Activated T-cell treated with anti-CD3 and anti-CD28 coated beads, Interleukin-2, amount 50 U/mL, for 4 hours (primary cell): ENCODE data around the gene MAPK8IP2. TPM values are rescaled to one million over a fixed set of nuclear protein-coding genes. Genes with fewer than 3 reads are reported as not detected.

ENCODE experiments used
- ATAC-seq, 2 donors: fragments of 200-7000 bp; cut with Tn5 transposase; one replicate each; pipeline ENCODE4 v1.10.0; 2021
- DNase-seq: peaks from one replicate; pipeline ENCODE4 v3.0.0-alpha.2; 2020
- H3K27me3 Mint-ChIP-seq: one replicate; pipeline ENCODE4 v1.8.0; 2021; ENCODE audit warnings: low read depth, mixed read lengths
- H3K36me3 Mint-ChIP-seq: one replicate; pipeline ENCODE4 v1.8.0; 2022; ENCODE audit warnings: mixed read lengths; ENCODE audit not compliant: insufficient read depth
- H3K4me1 Mint-ChIP-seq: one replicate; pipeline ENCODE4 v1.8.0; 2021; ENCODE audit warnings: low read depth, mixed read lengths
- H3K4me3 Mint-ChIP-seq: one replicate; pipeline ENCODE4 v1.8.0; 2021; ENCODE audit warnings: mild to moderate bottlenecking, moderate library complexity, mixed read lengths
- H3K9me3 Mint-ChIP-seq: one replicate; pipeline ENCODE4 v1.8.0; 2021; ENCODE audit warnings: mixed read lengths
- total RNA-seq, 3 donors: library from RNA; stranded (reverse); gene quantifications; one replicate each; pipeline ENCODE4 v1.2.1, GENCODE V29; 2021

MAPK8IP2 gene
- total RNA-seq: under 1 TPM; 0.05 to 0.38 (median 0.16) TPM

DNA sequence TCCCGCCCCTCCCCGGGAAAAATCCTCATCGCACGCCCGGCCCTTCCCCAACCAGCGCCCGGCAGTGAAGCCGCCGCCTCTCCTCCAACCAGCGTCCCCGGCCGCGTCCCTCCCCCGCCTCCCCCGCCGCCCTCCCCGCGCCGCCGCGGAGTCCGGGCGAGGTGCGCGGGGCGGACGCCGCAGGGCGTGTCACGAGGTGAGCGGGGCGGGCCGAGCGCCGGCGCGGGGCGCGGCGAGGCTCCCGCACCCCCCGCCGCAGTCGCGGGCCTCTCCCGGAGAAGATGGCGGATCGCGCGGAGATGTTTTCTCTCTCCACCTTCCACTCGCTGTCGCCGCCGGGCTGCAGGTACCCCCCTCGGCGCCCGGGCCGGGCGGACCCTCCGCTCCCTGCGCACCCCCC lies at the start of gene MAPK8IP2:
TSS of gene MAPK8IP2 (plus strand) at position 256 of the 400 bp plus-strand sequence. CDS start at position 282, 26 bp downstream.
- Mint-ChIP-seq H3K27me3 (peaks cover 42% of the 10 kb centered on the region), H3K36me3 (peaks cover 8% of the 10 kb centered on the region), H3K4me1 (peaks cover 10% of the 10 kb centered on the region), H3K9me3 (no peaks in the 10 kb centered on the region), H3K4me3 (peak within 1 kb of the TSS; percentile 57)
- peak; percentile 55 to 71 for ATAC-seq
- DNase-seq: no peak

DNA sequence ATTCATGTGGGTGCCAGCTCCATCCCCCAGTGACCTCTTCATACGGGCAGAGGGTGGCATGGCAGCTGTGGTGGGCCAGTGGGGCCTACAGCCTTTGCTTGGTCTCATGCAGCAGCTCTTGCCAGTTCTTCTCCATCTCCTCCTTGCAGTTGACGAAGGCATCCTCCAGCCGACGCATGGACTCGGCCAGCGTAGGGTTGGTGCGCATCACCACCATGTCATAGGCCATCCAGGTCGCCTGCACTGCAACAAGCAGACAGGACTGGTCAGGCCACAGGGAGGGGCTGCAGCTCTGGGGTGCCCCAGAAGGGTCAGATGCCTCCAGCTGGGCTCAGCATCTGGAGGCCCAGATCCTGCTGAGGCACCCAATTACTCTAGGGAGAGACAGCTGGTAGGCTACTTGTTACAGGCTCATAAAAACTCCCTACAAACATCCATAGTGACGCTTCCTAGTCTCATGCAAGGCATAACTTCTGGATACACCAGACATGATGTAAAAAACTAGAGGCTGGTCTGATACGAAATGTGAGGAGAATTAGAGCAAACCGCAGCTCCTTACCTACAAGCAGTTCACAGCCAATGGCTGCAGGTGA lies 49.3 kb upstream of the MAPK8IP2 start:
- DNase-seq (no peak), ATAC-seq (no peak)
- Mint-ChIP-seq H3K36me3 (no peaks in the 10 kb centered on the region), H3K27me3 (no peaks in the 10 kb centered on the region), H3K4me3 (no peak overlapping the region), H3K9me3 (no peaks in the 10 kb centered on the region), H3K4me1 (peaks cover 22% of the 10 kb centered on the region)

DNA sequence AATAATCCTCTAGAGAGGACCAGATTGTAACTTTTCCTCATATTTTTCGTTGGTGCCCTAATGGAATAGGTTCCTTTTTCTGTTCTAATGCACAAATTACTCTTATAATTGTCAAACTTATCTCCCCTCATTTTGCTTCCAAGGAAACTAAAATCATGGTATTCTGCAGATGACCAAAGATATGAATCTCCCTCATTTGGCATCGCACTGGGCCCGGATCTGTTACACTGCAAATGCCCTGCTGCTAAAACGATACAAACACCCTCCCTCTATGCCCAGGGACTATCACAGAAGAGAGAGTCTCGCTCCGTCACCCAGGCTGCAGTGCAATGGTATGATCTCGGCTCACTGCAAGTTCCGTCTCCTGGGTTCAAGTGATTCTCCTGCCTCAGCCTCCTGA lies 47.3 kb upstream of the MAPK8IP2 start:
- H3K9me3 Mint-ChIP-seq: no peaks in the 10 kb centered on the region
- H3K27me3 Mint-ChIP-seq: no peaks in the 10 kb centered on the region
- H3K36me3 Mint-ChIP-seq: no peaks in the 10 kb centered on the region
- ATAC-seq: no peak
- no peak overlapping the region for H3K4me3 Mint-ChIP-seq
- H3K4me1 Mint-ChIP-seq: peaks cover 19% of the 10 kb centered on the region
- no peak for DNase-seq

DNA sequence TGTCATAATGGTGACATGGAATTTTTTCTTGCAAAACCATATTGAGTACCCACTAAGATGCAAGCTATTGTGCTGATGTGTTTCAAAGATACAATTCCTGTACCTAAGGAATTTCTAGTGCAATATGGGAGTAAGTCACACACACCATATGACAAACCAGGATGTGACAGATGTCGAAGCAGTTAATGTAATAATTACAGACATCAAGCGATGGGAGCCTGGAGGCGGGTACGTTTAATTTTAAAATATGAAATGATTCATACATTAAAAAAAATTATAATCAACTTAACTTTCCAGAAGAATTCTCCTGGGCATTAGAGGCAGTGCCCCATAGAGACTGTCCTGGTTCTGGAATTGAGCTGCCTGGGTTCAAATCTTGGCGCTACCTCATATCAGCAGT lies 43.9 kb upstream of the MAPK8IP2 start:
- peaks cover 3% of the 10 kb centered on the region for H3K4me1 Mint-ChIP-seq
- H3K4me3 Mint-ChIP-seq: no peak overlapping the region
- H3K36me3 Mint-ChIP-seq: no peaks in the 10 kb centered on the region

DNA sequence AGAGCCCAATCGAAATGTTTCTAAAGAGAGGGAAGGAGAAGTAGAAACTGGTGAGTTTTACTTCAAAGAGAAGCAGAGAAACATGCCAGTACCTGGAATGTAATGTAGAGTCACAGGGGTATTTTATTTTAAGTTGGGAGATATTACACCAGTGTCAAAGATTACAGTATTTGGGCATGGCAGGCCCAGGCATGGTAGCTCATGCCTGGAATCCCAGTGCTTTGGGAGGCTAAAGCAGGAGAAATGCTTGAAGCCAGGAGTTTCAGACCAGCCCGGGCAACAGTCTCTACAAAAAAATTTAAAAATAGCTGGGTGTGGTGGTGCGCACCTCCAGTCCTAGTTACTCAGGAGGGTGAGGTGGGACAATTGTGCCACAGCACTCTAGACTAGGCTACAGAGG lies 40.6 kb upstream of the MAPK8IP2 start:
- H3K36me3 Mint-ChIP-seq: no peaks in the 10 kb centered on the region
- no peak for ATAC-seq
- no peak for DNase-seq
- H3K4me3 Mint-ChIP-seq: no peak overlapping the region
- H3K27me3 Mint-ChIP-seq: no peaks in the 10 kb centered on the region
- no peaks in the 10 kb centered on the region for H3K9me3 Mint-ChIP-seq
- peaks cover 12% of the 10 kb centered on the region for H3K4me1 Mint-ChIP-seq

More for the DNA sequence above, 43.9 kb upstream of the MAPK8IP2 start:
- H3K27me3 Mint-ChIP-seq: no peaks in the 10 kb centered on the region
- ATAC-seq (no peak), DNase-seq (no peak)
- H3K9me3 Mint-ChIP-seq: no peaks in the 10 kb centered on the region

DNA sequence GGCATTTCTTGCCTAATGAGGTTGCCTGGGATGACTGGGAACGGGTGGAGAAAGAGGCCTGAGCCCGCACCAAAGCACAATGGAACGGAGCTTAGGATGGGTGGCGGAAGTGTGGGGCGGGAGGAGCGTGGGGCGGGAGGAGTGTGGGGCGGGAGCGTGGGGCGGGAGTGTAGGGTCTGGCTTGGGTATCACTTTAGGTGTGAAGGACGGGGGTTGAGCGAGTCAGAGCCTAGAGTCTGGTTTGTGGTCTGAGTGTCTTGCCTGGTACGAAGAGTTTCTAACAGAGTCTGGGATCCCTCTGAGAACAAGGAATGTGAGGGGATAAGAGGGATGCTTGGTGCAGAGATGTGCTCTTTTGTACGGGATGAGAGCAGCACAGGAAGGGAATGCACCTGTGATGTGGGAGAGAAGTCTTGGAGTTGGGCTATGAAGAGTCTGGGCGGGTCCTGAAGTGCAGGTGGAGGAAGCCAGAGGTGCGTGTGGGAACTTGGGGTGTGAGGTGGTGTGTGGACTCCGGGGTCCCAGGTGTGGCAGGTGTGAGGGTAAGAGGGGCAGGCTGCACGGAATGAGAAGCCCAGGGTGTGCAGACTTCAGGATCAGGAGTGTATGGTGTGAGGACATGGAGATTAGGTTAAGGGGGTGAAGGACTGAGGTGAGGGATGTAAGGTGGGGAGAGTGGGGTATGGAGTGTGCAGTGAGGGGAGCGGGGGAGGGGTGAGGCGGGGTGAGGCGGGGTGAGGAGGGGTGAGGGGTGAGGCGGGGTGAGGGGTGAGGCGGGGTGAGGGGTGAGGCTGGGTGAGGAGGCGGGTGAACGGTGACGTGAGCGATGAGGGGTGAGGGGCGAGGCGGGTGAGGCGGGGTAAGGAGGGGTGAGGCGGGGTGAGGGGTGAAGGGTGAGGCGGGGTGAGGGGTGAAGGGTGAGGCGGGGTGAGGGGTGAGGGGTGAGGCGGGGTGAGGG lies 38.9 kb upstream of the MAPK8IP2 start:
- DNase-seq (no peak), ATAC-seq (no peak)
- H3K4me1 Mint-ChIP-seq: peaks cover 12% of the 10 kb centered on the region
- H3K36me3 Mint-ChIP-seq: no peaks in the 10 kb centered on the region
- peak overlapping the region; percentile 64 for H3K4me3 Mint-ChIP-seq
- no peaks in the 10 kb centered on the region for H3K27me3 Mint-ChIP-seq
- H3K9me3 Mint-ChIP-seq: no peaks in the 10 kb centered on the region

DNA sequence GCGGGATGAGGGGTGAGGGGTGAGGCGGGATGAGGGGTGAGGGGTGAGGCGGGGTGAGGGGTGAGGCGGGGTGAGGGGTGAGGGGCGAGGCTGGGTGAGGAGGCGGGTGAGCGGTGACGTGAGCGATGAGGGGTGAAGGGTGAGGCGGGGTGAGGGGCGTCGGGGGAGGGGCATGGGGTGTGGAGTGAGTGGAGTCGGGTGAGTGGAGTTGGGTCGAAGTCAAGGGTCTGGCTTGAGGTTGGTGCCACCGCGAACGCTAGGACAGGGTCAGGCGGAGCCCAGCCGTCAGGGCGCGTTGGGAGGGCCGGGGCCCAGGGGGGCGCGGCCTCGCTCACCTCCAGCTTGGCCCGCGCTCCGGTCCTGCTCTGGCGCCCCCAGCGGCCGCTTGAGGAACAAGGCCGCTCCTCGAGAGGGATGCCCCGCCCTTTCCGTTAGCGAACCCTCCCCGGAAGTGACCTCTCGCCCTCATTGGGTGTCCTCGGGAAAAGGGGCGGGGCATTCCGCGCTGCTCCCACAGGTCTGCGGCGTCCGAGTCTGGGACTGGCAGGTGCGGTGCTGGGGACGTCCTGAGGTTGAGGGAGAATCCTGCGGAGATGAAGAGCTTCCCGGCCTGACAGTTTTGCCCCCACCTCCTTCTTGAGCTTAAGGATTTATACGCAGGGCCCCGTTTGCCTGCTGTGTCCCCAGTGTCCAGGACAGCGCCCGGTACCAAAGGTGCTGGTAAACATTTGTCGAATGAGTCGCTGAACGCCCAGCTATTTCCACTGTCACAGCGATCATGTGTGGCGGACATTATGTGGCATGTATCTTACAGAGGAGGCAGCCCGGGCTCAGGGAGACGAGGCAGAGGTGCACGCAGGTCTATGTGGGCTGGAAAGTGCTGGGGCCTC lies 37.8 kb upstream of the MAPK8IP2 start, which contains the start of gene SYCE3:
TSS of gene SYCE3 (minus strand) at position 397 of the 890 bp plus-strand sequence. CDS start 6,514 bp downstream, outside the sequence.
- H3K4me3 Mint-ChIP-seq: peak within 1 kb of the TSS; percentile 86
- H3K36me3 Mint-ChIP-seq: no peaks in the 10 kb centered on the region
- H3K9me3 Mint-ChIP-seq: no peaks in the 10 kb centered on the region
- peak; percentile 97 for DNase-seq
- peaks cover 12% of the 10 kb centered on the region for H3K4me1 Mint-ChIP-seq
- H3K27me3 Mint-ChIP-seq: no peaks in the 10 kb centered on the region
- peak; percentile 96 to 99 for ATAC-seq

DNA sequence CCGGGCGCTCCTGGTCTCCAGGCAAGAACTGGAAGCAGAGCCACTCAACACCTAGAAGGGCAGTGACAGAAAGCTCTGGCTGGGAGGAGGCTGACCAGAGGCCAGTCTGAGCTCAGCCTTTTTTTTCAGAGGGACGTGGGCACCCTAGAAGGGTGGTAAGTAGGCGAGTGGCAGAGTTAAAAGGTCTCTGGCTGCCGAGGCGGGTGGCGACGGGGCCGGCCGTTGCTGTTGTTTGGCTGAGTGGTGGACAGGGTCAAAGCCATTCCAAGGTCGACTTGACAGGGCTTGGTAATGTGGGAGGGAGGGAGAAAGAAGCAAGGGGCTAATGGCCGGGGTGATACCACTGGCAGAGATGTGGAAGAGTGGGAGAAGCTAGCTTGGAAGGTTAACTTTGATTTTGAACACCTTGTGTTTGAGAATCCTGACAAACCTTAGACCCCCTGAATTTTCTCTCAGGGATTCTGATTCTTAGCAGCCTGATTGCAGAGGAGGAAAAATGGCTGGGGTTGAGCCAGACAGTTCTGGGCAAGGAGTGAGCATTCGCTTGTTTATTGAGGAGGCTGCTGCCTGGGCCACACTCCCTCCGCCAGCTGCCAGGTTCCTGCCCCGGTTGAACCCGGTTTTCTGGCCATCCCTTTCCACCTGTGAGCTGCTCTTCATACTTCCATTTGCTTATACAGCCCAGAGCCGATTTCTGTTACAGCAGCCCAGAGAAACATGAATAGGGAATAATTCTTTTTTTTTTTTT lies 37.0 kb upstream of the MAPK8IP2 start:
- Mint-ChIP-seq H3K4me3 (peak overlapping the region; percentile 86), H3K27me3 (no peaks in the 10 kb centered on the region), H3K9me3 (no peaks in the 10 kb centered on the region), H3K4me1 (peaks cover 12% of the 10 kb centered on the region), H3K36me3 (no peaks in the 10 kb centered on the region)
- no peak for DNase-seq
- ATAC-seq: peak in 1 of 2 donors; percentile 7

DNA sequence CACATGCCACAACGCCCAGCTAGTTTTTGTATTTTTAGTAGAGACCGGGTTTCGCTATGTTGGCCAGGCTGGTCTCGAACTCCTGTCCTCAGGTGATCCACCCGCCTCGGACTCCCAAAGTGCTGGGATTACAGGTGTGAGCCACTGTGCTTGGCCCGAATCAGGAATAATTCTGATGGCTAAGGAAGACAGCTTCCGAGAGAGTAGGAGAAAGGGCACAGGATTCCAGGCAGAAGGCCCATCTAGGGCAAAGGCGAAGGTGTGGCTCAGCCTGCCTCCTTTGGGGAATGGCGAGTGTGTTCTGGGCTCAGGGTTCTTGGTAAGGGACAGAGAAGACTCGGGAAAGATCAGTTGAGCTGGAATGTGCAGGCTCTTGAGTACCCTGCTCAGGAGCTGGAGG lies 36.3 kb upstream of the MAPK8IP2 start:
- Mint-ChIP-seq H3K9me3 (no peaks in the 10 kb centered on the region), H3K4me1 (peaks cover 12% of the 10 kb centered on the region), H3K4me3 (peak overlapping the region; percentile 11), H3K36me3 (peaks cover under 1% of the 10 kb centered on the region), H3K27me3 (no peaks in the 10 kb centered on the region)
- ATAC-seq: no peak
- DNase-seq: no peak

DNA sequence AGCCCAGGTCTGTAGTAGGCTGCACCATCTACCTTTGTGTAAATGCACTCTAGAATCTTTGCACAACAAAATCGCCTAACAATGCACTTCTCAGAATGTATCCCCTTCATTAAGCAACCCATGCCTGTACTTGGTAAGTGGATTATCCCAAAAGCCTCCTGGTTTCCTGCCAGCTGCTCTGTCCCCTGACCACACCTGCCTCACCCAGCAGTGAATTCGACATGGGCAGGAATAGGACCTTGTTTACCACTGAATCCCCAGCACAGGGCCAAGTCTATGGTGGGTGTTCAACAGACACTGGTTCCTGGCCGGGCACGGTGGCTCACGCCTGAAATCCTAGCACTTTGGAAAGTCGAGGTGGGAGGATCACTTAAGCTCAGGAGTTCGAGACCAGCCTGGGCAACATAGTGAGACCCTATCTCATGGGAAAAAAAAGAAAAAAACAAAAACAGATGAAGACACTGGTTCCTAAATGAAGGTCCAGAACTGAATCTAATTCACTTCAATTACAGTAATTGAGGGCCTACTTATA lies 32.8 kb upstream of the MAPK8IP2 start:
- no peaks in the 10 kb centered on the region for H3K27me3 Mint-ChIP-seq
- no peaks in the 10 kb centered on the region for H3K9me3 Mint-ChIP-seq
- H3K4me3 Mint-ChIP-seq: no peak overlapping the region
- DNase-seq: no peak
- peaks cover 8% of the 10 kb centered on the region for H3K4me1 Mint-ChIP-seq
- peaks cover 8% of the 10 kb centered on the region for H3K36me3 Mint-ChIP-seq
- no peak for ATAC-seq

DNA sequence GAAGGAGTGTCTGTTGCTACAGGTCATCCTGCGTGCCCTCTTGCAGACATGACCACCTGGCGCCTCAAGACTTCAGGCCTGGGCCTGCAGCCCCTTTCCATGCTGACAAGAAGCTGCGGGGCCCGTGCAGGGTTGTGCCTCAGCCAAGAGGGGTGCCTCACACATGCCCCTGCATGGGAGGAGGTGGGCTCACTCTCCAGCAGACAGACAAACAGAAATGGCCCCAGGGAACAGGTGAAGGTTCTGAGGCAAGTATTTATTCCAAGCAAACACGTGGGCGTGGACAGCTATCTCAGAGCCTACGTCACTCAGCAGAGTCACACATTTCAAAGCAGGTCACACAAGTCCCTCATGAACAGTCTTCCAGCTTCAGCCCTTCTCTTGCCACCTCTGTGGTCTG lies 32.0 kb upstream of the MAPK8IP2 start:
- H3K9me3 Mint-ChIP-seq: no peaks in the 10 kb centered on the region
- H3K27me3 Mint-ChIP-seq: no peaks in the 10 kb centered on the region
- H3K4me3 Mint-ChIP-seq: no peak overlapping the region
- peaks cover 8% of the 10 kb centered on the region for H3K36me3 Mint-ChIP-seq
- peaks cover 2% of the 10 kb centered on the region for H3K4me1 Mint-ChIP-seq
- DNase-seq: no peak
- ATAC-seq: no peak

DNA sequence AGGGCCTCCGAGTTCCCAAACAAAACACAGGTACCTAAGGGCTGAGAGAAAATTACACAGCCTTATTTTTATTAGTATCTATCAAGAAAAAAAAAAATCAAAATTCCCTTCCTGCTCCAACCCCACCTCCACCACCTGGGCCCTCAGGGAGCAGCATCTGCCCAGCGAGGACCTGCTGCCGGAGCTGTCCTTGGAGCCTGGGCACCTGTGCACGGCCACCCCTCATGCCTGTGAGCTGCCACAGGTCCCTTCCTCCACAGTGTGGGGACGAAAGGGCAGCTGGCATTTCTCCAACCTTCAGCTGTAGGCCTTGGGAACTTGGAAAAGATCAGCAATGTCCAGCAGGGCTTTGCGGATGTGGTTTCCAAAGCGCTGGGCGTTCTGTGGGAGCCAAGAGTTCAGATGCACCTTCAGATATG lies 31.5 kb upstream of the MAPK8IP2 start:
- no peak for DNase-seq
- Mint-ChIP-seq H3K9me3 (no peaks in the 10 kb centered on the region), H3K27me3 (no peaks in the 10 kb centered on the region), H3K4me1 (no peaks in the 10 kb centered on the region), H3K4me3 (no peak overlapping the region), H3K36me3 (peaks cover 8% of the 10 kb centered on the region)
- ATAC-seq: no peak

DNA sequence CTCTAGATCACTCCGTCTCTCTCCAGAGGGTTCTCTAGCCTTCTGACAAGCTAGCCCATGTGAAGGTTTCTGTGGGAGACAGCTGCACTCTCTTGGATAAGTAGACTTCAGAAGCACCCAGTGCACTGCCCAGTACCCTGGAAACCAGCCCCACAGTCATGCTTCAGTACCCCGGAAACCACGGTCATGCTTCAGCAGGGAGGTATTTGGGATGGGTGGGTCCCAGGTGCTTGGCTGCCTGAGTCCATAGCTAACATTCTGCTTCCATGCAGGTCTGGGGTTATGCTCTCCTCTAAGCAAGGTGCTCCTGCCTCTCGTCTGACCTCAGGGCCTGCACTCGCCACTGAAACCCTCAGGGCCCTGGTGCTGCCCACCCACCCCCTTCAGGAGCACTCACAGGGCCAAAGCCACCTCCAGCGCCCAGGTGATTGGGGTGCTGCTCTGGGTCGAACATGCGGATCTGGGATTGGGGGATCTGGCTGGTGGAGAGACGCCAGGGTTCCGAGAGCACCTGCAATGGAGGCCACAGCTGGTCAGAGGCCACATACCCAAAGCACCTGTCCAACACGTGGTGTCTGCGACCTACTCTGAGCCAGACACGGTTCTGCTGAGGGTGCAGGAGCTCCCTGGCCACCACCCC lies 30.6 kb upstream of the MAPK8IP2 start:
- ATAC-seq (no peak), DNase-seq (no peak)
- Mint-ChIP-seq H3K4me3 (no peak overlapping the region), H3K27me3 (no peaks in the 10 kb centered on the region), H3K9me3 (no peaks in the 10 kb centered on the region), H3K36me3 (peaks cover 8% of the 10 kb centered on the region), H3K4me1 (no peaks in the 10 kb centered on the region)
